Prostate gland (tissue), 2 donors: ENCODE results near the gene CDK16. TPM values are rescaled to one million over a fixed set of nuclear protein-coding genes. Genes with fewer than 3 reads are reported as not detected.
"Not testable (repeated sequence)": the region's sequence is repeated elsewhere in the genome, so short reads cannot be mapped to it uniquely, and the experiment has no call there.

Source experiments
- DNase-seq: peaks from one replicate; pipeline ENCODE4 v3.0.0-alpha.2; 2019; ENCODE audit warnings: low spot score
- H3K27ac ChIP-seq, 2 donors: fragments of 200-600 bp; sonication (generic); 2 replicates each; pipeline ENCODE4 v1.5.1; 2017 to 2019
- H3K27me3 ChIP-seq: fragments of 200-600 bp; sonication (generic); replicated peaks from 2 replicates; pipeline ENCODE4 v1.5.1; 2019; ENCODE audit not compliant: insufficient read depth
- H3K36me3 ChIP-seq, 2 donors: fragments of 200-600 bp; sonication (generic); 1 replicate in 1 of 2; 2 replicates in 1 of 2; pipeline versions ENCODE4 v1.5.1 to v1.8.1; 2017 to 2019
- H3K4me1 ChIP-seq: fragments of 200-600 bp; sonication (generic); replicated peaks from 2 replicates; pipeline ENCODE4 v1.5.1; 2019
- H3K4me3 ChIP-seq, 2 donors: fragments of 200-600 bp; sonication (generic); 2 replicates each; pipeline ENCODE4 v1.5.1; 2017 to 2019
- H3K9me3 ChIP-seq: fragments of 200-600 bp; sonication (generic); 2 replicates; pipeline ENCODE4 v1.5.1; 2017
- POLR2A ChIP-seq: fragments of 450-650 bp; IDR thresholded peaks from one replicate; pipeline ENCODE4 v1.6.1; 2016; ENCODE audit warnings: antibody characterized with exemption, mild to moderate bottlenecking
- POLR2AphosphoS5 ChIP-seq: sonication (generic); formaldehyde crosslinking; IDR thresholded peaks from one replicate; pipeline ENCODE4 v1.6.1; 2017; ENCODE audit warnings: antibody characterized with exemption
- WGBS: methylation state at CpG from one replicate; pipeline ENCODE4 v1.1.5; 2018; 5-methylcytosine and 5-hydroxymethylcytosine counted together
- intact Hi-C: fragments of 100-400 bp; cut with DNase I; formaldehyde crosslinking; loops from one replicate; pipeline ENCODE4 v1.14.2; 2022
- total RNA-seq, 2 donors: library from RNA; depleted of rRNA; stranded (reverse); fragments of >200 nt; gene quantifications; one replicate each; pipeline ENCODE4 v1.1.0, GENCODE V29; 2016
- TF ChIP-seq, protein P1 (sequence below), 4 experiments: fragments of 200-600 bp in 2 of 4; fragments of 450-650 bp in 2 of 4; sonication (generic) in 2 of 4; IDR thresholded peaks; 1 replicate in 3 of 4; 2 replicates in 1 of 4; pipeline ENCODE4 v1.5.1; 2016 to 2019; ENCODE audit warnings: antibody characterized with exemption in 4 of 4, mild to moderate bottlenecking in 2 of 4, moderate library complexity in 2 of 4

Gene CDK16
- total RNA-seq, 2 donors from 2014 or later = 63.5 to 173 TPM

DNA sequence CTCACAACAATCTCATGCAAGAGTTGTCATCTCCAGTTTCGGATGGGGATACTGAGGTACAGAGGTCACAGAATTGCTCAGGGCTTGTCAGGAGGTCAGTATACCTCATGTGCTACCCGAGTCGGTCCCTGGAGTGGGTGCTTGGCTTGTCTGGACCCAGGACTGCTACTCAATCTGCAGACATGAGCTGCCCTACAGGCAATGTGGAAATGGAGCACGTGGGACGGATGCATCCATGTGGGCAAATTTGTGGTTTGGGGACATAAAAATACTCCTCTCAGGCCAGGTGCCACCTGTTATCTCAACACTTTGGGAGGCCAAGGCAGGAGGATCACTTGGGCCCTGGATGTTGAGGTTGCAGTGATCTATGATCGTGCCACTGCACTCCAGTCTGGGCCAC, 30.1 kb downstream of the CDK16 start:
- TF ChIP-seq POLR2AphosphoS5 = no peak
- TF ChIP-seq, protein P1, sequence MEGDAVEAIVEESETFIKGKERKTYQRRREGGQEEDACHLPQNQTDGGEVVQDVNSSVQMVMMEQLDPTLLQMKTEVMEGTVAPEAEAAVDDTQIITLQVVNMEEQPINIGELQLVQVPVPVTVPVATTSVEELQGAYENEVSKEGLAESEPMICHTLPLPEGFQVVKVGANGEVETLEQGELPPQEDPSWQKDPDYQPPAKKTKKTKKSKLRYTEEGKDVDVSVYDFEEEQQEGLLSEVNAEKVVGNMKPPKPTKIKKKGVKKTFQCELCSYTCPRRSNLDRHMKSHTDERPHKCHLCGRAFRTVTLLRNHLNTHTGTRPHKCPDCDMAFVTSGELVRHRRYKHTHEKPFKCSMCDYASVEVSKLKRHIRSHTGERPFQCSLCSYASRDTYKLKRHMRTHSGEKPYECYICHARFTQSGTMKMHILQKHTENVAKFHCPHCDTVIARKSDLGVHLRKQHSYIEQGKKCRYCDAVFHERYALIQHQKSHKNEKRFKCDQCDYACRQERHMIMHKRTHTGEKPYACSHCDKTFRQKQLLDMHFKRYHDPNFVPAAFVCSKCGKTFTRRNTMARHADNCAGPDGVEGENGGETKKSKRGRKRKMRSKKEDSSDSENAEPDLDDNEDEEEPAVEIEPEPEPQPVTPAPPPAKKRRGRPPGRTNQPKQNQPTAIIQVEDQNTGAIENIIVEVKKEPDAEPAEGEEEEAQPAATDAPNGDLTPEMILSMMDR (IDR thresholded peaks at IDR 0.05) = no peak
- TF ChIP-seq POLR2A = no peak
- no peak for DNase-seq
- no peak overlapping the region for H3K27ac ChIP-seq
- no peaks in the 10 kb centered on the region for H3K27me3 ChIP-seq
- H3K36me3 ChIP-seq = no peaks in the 10 kb centered on the region
- intact Hi-C loops = no loop called here
- no peak overlapping the region for H3K4me3 ChIP-seq
- WGBS = 94% methylated on average over 6 of the region's 6 CpGs
- H3K9me3 ChIP-seq = no peaks in the 10 kb centered on the region
- H3K4me1 ChIP-seq = no peaks in the 10 kb centered on the region

DNA sequence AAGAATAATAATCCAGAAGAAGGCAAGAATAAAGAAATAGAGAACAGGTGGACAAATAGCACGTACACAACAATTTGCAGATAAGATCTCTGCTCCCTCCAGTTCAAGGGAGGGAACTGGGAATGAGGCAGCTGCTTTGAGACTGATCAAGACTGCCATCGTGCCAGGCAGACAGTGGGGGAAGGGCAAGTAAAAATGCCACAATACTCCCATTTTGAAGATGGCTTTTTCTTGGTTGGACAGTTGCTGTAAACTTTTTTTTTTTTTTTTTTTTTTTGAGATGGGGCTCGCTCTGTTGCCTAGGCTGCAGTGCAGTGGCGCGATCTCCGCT, 31.5 kb downstream of the CDK16 start:
- DNase-seq = no peak
- Histone ChIP-seq H3K27ac (no peak overlapping the region), H3K27me3 (no peaks in the 10 kb centered on the region), H3K9me3 (no peaks in the 10 kb centered on the region), H3K4me1 (no peaks in the 10 kb centered on the region), H3K4me3 (no peak overlapping the region), H3K36me3 (no peaks in the 10 kb centered on the region)
- intact Hi-C loops = no loop called here
- TF ChIP-seq POLR2A = no peak
- TF ChIP-seq POLR2AphosphoS5 = no peak
- TF ChIP-seq, protein P1 (IDR thresholded peaks at IDR 0.05) = no peak
- 76% methylated on average over 6 of the region's 6 CpGs for WGBS

DNA sequence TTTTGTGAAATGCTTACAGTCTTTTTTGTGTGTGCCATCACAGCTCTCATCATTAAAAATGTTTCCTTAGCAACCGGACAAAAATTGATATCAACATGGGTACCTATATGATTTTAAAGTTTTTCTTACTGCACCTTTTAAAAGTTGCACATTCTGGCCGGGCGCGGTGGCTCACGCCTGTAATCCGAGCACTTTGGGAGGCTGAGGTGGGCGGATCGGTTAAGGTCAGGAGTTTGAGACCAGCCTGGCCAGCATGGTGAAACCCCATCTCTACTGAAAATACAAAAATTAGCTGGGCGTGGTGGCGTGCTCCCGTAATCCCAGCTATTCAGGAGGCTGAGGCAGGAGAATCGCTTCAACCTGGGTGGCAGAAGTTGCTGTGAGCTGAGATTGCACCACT, 39.1 kb downstream of the CDK16 start:
- H3K9me3 ChIP-seq, H3K4me3 ChIP-seq, H3K36me3 ChIP-seq, H3K27me3 ChIP-seq, DNase-seq, H3K27ac ChIP-seq, intact Hi-C loops, H3K4me1 ChIP-seq: not testable (repeated sequence)
- WGBS = 85% methylated on average over 12 of the region's 12 CpGs

DNA sequence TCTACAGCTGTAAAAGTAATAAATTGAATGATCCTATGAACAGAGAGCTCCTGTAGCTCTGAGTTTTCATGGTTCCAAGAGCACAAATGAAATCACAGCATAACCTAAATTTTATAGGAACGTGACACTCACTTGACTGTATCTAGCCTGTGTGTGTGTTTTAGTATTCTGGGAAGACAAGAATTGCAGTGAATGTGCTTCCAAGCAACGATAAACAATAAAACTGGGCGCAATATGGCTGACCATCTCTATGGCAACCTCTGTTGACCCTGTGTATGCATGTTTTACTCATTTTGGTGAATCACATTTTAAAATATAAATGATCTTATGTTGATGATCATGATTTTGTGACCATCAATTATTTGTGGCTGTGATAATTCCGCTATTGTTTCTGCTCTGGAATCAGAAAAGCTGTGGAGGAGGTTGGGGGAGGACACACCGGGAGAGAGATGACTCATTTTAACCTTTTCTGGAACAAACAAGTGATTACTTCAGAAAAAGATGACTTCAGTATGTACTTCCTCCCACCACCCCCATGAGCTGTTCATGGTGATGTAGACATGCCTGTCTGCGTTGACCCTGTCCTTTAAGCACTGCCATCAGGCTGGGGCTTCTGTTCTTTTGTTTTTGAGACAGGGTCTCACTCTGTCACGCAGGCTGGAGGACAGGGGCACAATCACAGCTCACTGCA, 46.1 kb downstream of the CDK16 start:
- no peaks in the 10 kb centered on the region for H3K27me3 ChIP-seq

GRCh38 chrX:47266643-47267042, 48.2 kb downstream of the CDK16 start:
- H3K27ac ChIP-seq = no peak overlapping the region
- no peak for DNase-seq
- no peaks in the 10 kb centered on the region for H3K4me1 ChIP-seq
- no peaks in the 10 kb centered on the region for H3K9me3 ChIP-seq
- no peak overlapping the region for H3K4me3 ChIP-seq
- H3K27me3 ChIP-seq = no peaks in the 10 kb centered on the region
- WGBS = 82% methylated on average over 7 of the region's 7 CpGs
- TF ChIP-seq, protein P1 (IDR thresholded peaks at IDR 0.05) = no peak
- no peak for TF ChIP-seq POLR2A
- TF ChIP-seq POLR2AphosphoS5 = no peak
- H3K36me3 ChIP-seq = no peaks in the 10 kb centered on the region
- intact Hi-C loops = no loop called here

More for the DNA sequence above, 46.1 kb downstream of the CDK16 start:
- no peak for TF ChIP-seq POLR2AphosphoS5
- no peak for TF ChIP-seq POLR2A
- TF ChIP-seq, protein P1 (IDR thresholded peaks at IDR 0.05) = no peak
- Histone ChIP-seq H3K4me3 (no peak overlapping the region), H3K27ac (no peak overlapping the region), H3K4me1 (no peaks in the 10 kb centered on the region), H3K9me3 (no peaks in the 10 kb centered on the region), H3K36me3 (no peaks in the 10 kb centered on the region)
- no peak for DNase-seq
- 57% methylated on average over 7 of the region's 7 CpGs for WGBS
- intact Hi-C loops = no loop called here
